HepG2 (cell line): Measurements from ENCODE around the gene TEX14. TPM values are rescaled to one million over a fixed set of nuclear protein-coding genes. Genes with fewer than 3 reads are reported as not detected.

Source experiments
- CREM ChIP-seq, 2 experiments: sonication (generic) in 1 of 2; formaldehyde crosslinking in 1 of 2; IDR thresholded peaks; 2 replicates each; pipeline versions ENCODE4 v1.4.0 to v1.6.1; 2016 to 2020; ENCODE audit warnings: antibody characterized with exemption in 1 of 2, mild to moderate bottlenecking in 1 of 2, missing genetic modification reagents in 1 of 2
- HHEX ChIP-seq: IDR thresholded peaks from 2 replicates; pipeline ENCODE4 v1.6.1; 2016; ENCODE audit warnings: control low read depth
- IKZF5 ChIP-seq: IDR thresholded peaks from 2 replicates; pipeline ENCODE4 v1.6.1; 2018; ENCODE audit warnings: missing genetic modification reagents, mild to moderate bottlenecking, missing compliant biosample characterization
- MAX ChIP-seq: IDR thresholded peaks from 2 replicates; pipeline ENCODE4 v1.6.1; 2012; ENCODE audit warnings: inconsistent platforms
- MIER2 ChIP-seq: IDR thresholded peaks from 2 replicates; pipeline ENCODE4 v1.6.1; 2016; ENCODE audit warnings: missing biosample characterization, missing genetic modification reagents
- MYPOP ChIP-seq: sonication (generic); formaldehyde crosslinking; IDR thresholded peaks from 2 replicates; pipeline ENCODE4 v1.8.1; 2023; ENCODE audit warnings: mild to moderate bottlenecking, moderate library complexity, missing genetic modification reagents
- PHF5A ChIP-seq: IDR thresholded peaks from one replicate; pipeline ENCODE4 v1.6.1; 2018; ENCODE audit warnings: low read depth, missing genetic modification reagents; ENCODE audit not compliant: unreplicated experiment
- SIX1 ChIP-seq: sonication (generic); formaldehyde crosslinking; IDR thresholded peaks from 2 replicates; pipeline ENCODE4 v1.4.0; 2020; ENCODE audit warnings: missing genetic modification reagents, borderline replicate concordance
- SNAPC4 ChIP-seq: sonication (generic); formaldehyde crosslinking; IDR thresholded peaks from 2 replicates; pipeline ENCODE4 v1.4.0; 2020; ENCODE audit warnings: mild to moderate bottlenecking, missing genetic modification reagents
- TBX2 ChIP-seq: sonication (generic); formaldehyde crosslinking; IDR thresholded peaks from 2 replicates; pipeline ENCODE4 v1.5.0; 2020; ENCODE audit warnings: missing genetic modification reagents, mild to moderate bottlenecking, borderline replicate concordance
- XBP1 ChIP-seq: sonication (generic); formaldehyde crosslinking; IDR thresholded peaks from 2 replicates; pipeline ENCODE4 v1.5.0; 2020; ENCODE audit warnings: missing genetic modification reagents
- YEATS2 ChIP-seq: sonication (generic); formaldehyde crosslinking; IDR thresholded peaks from 2 replicates; pipeline ENCODE4 v1.4.0; 2020; ENCODE audit warnings: missing genetic modification reagents, borderline replicate concordance
- ZNF281 ChIP-seq: sonication (generic); formaldehyde crosslinking; IDR thresholded peaks from 2 replicates; pipeline ENCODE4 v1.4.0; 2020; ENCODE audit warnings: missing genetic modification reagents, borderline replicate concordance
- ZNF30 ChIP-seq: sonication (generic); formaldehyde crosslinking; IDR thresholded peaks from 2 replicates; pipeline ENCODE4 v1.5.0; 2020; ENCODE audit warnings: mild to moderate bottlenecking, missing genetic modification reagents
- ZNF580 ChIP-seq: IDR thresholded peaks from 2 replicates; pipeline ENCODE4 v1.6.1; 2016; ENCODE audit warnings: low read depth, borderline replicate concordance
- ZNF674 ChIP-seq: sonication (generic); formaldehyde crosslinking; IDR thresholded peaks from 2 replicates; pipeline ENCODE4 v1.5.0; 2020; ENCODE audit warnings: low read depth, mild to moderate bottlenecking, missing genetic modification reagents
- ZNF724P ChIP-seq: sonication (generic); formaldehyde crosslinking; IDR thresholded peaks from 2 replicates; pipeline ENCODE4 v1.8.0; 2022; ENCODE audit warnings: missing genetic modification reagents, borderline replicate concordance
- ZNF816 ChIP-seq: sonication (generic); formaldehyde crosslinking; IDR thresholded peaks from 2 replicates; pipeline ENCODE4 v1.8.0; 2022; ENCODE audit warnings: missing genetic modification reagents, mild to moderate bottlenecking, borderline replicate concordance
- polyA plus RNA-seq, 8 experiments: library from polyadenylated mRNA; depleted of rRNA in 3 of 8; stranded (reverse) in 7 of 8; unstranded in 1 of 8; fragments of >200 nt; fragmentation: Illumina TruSeq in 4 of 8; extraction: Trizol in 4 of 8; gene quantifications; 2 replicates each; pipeline versions ENCODE4 v1.2.1 to v1.2.3, GENCODE V29; 2011 to 2016; ENCODE audit warnings: low read depth in 4 of 8, missing spikeins in 1 of 8, mixed read lengths in 1 of 8; ENCODE audit not compliant: insufficient read depth in 1 of 8
- total RNA-seq, 5 experiments: library from RNA; depleted of rRNA; stranded (reverse); fragments of >200 nt; fragmentation: Illumina TruSeq; extraction: Trizol; gene quantifications; 2 replicates each; pipeline ENCODE4 v1.2.3, GENCODE V29; 2016; ENCODE audit warnings: low read depth in 1 of 5

The TEX14 gene
- total and polyA plus RNA-seq, 2 of the 13 experiments (the other 11 are each of a cell fraction or from before 2014, with no cell fraction given) = 0.04 to 0.07 TPM

GRCh38 chr17:58517928-58518609, 173.8 kb downstream of the TEX14 start (continued):
- TF ChIP-seq CREM (IDR thresholded peaks at IDR 0.05) (peak; percentile 97), CREM (CRISPR knock-in tag; IDR thresholded peaks at IDR 0.05) (no peak), ZNF724P (CRISPR knock-in tag) (0 out of 2 replicates have a peak, but pooled peaks have one; percentile 36), TBX2 (peak; percentile 62), SIX1 (CRISPR knock-in tag) (peak; percentile 36; the same call in 1 of the 2 replicates), MIER2 (0 out of 2 replicates have a peak, but pooled peaks have one; percentile 29), ZNF281 (peak; percentile 89), IKZF5 (peak; percentile 37), XBP1 (no peak), ZNF30 (CRISPR knock-in tag) (no peak), ZNF816 (no peak; the same call in 1 of the 2 replicates), PHF5A (CRISPR knock-in tag) (no peak), MYPOP (CRISPR knock-in tag) (no peak), MAX (peak; percentile 27; the same call in 1 of the 2 replicates), HHEX (CRISPR knock-in tag) (no peak), ZNF580 (CRISPR knock-in tag) (peak; percentile 82; the same call in 1 of the 2 replicates), SNAPC4 (peak; percentile 50), ZNF674 (CRISPR knock-in tag) (no peak; the same call in 1 of the 2 replicates), YEATS2 (CRISPR knock-in tag) (peak; percentile 95)
